Measurements from ENCODE around the gene ZNF236. TPM values are rescaled to one million over a fixed set of nuclear protein-coding genes. Genes with fewer than 3 reads are reported as not detected.

ZNF236 gene
- total and polyA plus RNA-seq, 2 experiments from 2014 or later, result 7.4 to 8.2 TPM

DNA sequence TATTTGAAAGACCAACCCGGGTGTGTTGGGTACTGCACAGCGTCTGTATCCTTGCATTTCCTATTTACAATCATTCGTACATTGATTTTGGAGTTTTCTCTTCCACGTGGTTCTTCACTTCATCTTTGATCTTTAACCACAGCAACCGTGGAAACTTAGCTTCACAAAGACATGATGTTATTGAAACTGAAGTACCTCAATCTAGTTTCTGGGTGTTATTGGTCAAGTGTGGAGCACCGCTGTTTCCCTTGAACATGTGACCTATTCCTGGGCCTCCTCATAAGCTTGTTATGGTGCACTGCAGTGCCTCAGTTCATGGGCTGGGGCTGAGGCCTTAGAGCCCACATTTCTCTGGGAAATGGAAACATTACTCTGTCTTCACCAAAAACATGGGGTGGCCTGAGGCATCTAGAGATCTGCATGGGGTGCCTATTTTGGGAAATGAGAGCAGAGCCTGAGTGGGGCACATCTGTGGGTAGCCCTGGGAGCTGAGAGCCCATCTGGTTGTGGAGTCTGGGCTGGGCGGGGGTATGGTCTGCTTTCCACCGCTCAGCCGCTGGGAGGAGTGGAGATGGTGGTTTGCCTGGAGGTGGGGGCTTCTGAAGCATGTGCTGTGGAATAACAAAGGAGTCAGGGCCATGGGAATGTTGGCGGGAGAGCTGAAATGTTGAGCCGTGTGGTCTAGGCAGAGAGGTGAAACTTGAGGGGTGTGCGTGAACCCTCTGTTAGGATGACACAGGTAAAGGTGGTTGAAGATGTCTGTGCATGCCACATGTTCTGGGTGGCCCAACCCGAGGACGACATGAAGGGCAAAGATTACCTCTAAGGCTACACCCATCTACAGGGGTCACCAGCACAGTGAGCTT is 37.4 kb downstream of the ZNF236 start:
- TF ChIP-seq EZH2 (IDR thresholded peaks at IDR 0.05; ENCODE audit: borderline replicate concordance), result no peak
- no peak for TF ChIP-seq EZH2phosphoT487 (IDR thresholded peaks at IDR 0.05; ENCODE audit: low read depth, severe bottlenecking, unreplicated experiment)
- TF ChIP-seq CTCF (IDR thresholded peaks at IDR 0.05; ENCODE audit: poor library complexity), result no peak
- H4K20me1 ChIP-seq (ENCODE audit: insufficient read depth, poor library complexity, severe bottlenecking), result no peaks in the 10 kb centered on the region
- H3K27ac ChIP-seq, result no peak overlapping the region
- DNase-seq (ENCODE audit: low spot score), result no peak
- H3K4me3 ChIP-seq, result no peak overlapping the region
- no peaks in the 10 kb centered on the region for H3K36me3 ChIP-seq (replicated peaks; ENCODE audit: insufficient read depth, low read depth)
- H3K79me2 ChIP-seq, result no peaks in the 10 kb centered on the region
- H3K9me2 ChIP-seq (replicated peaks; ENCODE audit: insufficient read depth), result no peaks in the 10 kb centered on the region
- no peak overlapping the region for H3K4me2 ChIP-seq
- no peaks in the 10 kb centered on the region for H3K4me1 ChIP-seq (ENCODE audit: insufficient read depth)
- 95% methylated on average over 14 of the region's 14 CpGs for WGBS (ENCODE audit: low lambda C conversion rate, missing lambda C conversion rate)
- no peaks in the 10 kb centered on the region for H3K9me3 ChIP-seq (ENCODE audit: low read depth)
- no peaks in the 10 kb centered on the region for H3K27me3 ChIP-seq
- H2AFZ ChIP-seq, result no peak overlapping the region

GRCh38 chr18:76860411-76860810 is 38.1 kb downstream of the ZNF236 start:
- no peak overlapping the region for H3K4me3 ChIP-seq
- no peaks in the 10 kb centered on the region for H3K9me3 ChIP-seq (ENCODE audit: low read depth)
- 97% methylated on average over 6 of the region's 6 CpGs for WGBS (ENCODE audit: low lambda C conversion rate, missing lambda C conversion rate)
- TF ChIP-seq EZH2phosphoT487 (IDR thresholded peaks at IDR 0.05; ENCODE audit: low read depth, severe bottlenecking, unreplicated experiment), result no peak
- TF ChIP-seq EZH2 (IDR thresholded peaks at IDR 0.05; ENCODE audit: borderline replicate concordance), result no peak
- no peak for TF ChIP-seq CTCF (IDR thresholded peaks at IDR 0.05; ENCODE audit: poor library complexity)
- H3K9me2 ChIP-seq (replicated peaks; ENCODE audit: insufficient read depth), result no peaks in the 10 kb centered on the region
- H3K36me3 ChIP-seq (replicated peaks; ENCODE audit: insufficient read depth, low read depth), result no peaks in the 10 kb centered on the region
- H3K4me2 ChIP-seq, result no peak overlapping the region
- no peaks in the 10 kb centered on the region for H3K79me2 ChIP-seq
- H4K20me1 ChIP-seq (ENCODE audit: insufficient read depth, poor library complexity, severe bottlenecking), result no peaks in the 10 kb centered on the region
- no peak for DNase-seq (ENCODE audit: low spot score)
- H3K27me3 ChIP-seq, result no peaks in the 10 kb centered on the region
- H3K27ac ChIP-seq, result no peak overlapping the region
- no peak overlapping the region for H2AFZ ChIP-seq
- no peaks in the 10 kb centered on the region for H3K4me1 ChIP-seq (ENCODE audit: insufficient read depth)

DNA sequence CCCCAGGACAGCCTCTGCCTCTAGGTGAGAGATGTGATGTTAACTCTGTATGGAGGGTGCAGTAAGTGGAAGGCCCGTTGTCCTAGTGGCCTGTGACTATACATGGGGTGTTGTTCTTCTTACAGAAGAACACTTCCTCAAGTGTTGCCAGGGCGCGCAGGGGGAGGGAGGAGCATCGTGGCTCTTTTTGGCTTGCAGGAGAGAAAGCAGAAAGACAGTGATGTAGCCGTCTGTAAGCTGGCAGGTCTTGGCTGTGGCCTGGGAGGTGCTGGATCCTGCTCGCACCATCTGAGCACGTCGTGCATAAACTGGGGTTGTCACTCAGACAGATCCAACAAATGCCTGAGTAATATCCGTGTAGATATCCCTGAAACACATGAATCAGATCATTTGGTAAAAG is 44.3 kb downstream of the ZNF236 start:
- no peaks in the 10 kb centered on the region for H3K79me2 ChIP-seq
- H3K9me2 ChIP-seq (replicated peaks; ENCODE audit: insufficient read depth), result no peaks in the 10 kb centered on the region
- no peaks in the 10 kb centered on the region for H3K27me3 ChIP-seq
- no peaks in the 10 kb centered on the region for H3K4me1 ChIP-seq (ENCODE audit: insufficient read depth)
- H3K4me2 ChIP-seq, result no peak overlapping the region
- TF ChIP-seq CTCF (IDR thresholded peaks at IDR 0.05; ENCODE audit: poor library complexity) (no peak), EZH2 (IDR thresholded peaks at IDR 0.05; ENCODE audit: borderline replicate concordance) (no peak), EZH2phosphoT487 (IDR thresholded peaks at IDR 0.05; ENCODE audit: low read depth, severe bottlenecking, unreplicated experiment) (no peak)
- no peaks in the 10 kb centered on the region for H3K36me3 ChIP-seq (replicated peaks; ENCODE audit: insufficient read depth, low read depth)
- no peak overlapping the region for H2AFZ ChIP-seq
- DNase-seq (ENCODE audit: low spot score), result no peak
- no peaks in the 10 kb centered on the region for H3K9me3 ChIP-seq (ENCODE audit: low read depth)
- no peaks in the 10 kb centered on the region for H4K20me1 ChIP-seq (ENCODE audit: insufficient read depth, poor library complexity, severe bottlenecking)
- H3K4me3 ChIP-seq, result no peak overlapping the region
- 92% methylated on average over 9 of the region's 9 CpGs for WGBS (ENCODE audit: low lambda C conversion rate, missing lambda C conversion rate)
- no peak overlapping the region for H3K27ac ChIP-seq
